GM23248 (cell line): ENCODE measurements around the gene CC2D2A. TPM values are rescaled to one million over a fixed set of nuclear protein-coding genes. Genes with fewer than 3 reads are reported as not detected.
"Not testable (repeated sequence)": the region's sequence is repeated elsewhere in the genome, so short reads cannot be mapped to it uniquely, and the experiment has no call there.

ENCODE experiments used
- DNase-seq: peaks from one replicate; pipeline ENCODE4 v3.0.0-alpha.2; 2015
- H2AFZ ChIP-seq: fragments of 200-600 bp; sonication (generic); 2 replicates; pipeline ENCODE4 v1.6.1; 2016; ENCODE audit warnings: antibody characterized with exemption
- H3F3A ChIP-seq: fragments of 200-600 bp; sonication (generic); 2 replicates; pipeline ENCODE4 v1.6.1; 2016; ENCODE audit warnings: mild to moderate bottlenecking, antibody characterized with exemption, mixed run types; ENCODE audit not compliant: insufficient read depth
- H3K27ac ChIP-seq: fragments of 200-600 bp; sonication (generic); 2 replicates; pipeline ENCODE4 v1.5.1; 2016; ENCODE audit warnings: mild to moderate bottlenecking
- H3K27me3 ChIP-seq: fragments of 200-600 bp; sonication (generic); replicated peaks from 2 replicates; pipeline ENCODE4 v1.6.1; 2016; ENCODE audit warnings: mild to moderate bottlenecking; ENCODE audit not compliant: insufficient read depth
- H3K36me3 ChIP-seq: fragments of 200-600 bp; sonication (generic); 2 replicates; pipeline ENCODE4 v1.6.1; 2016; ENCODE audit warnings: low read depth, mild to moderate bottlenecking
- H3K4me1 ChIP-seq: fragments of 200-600 bp; sonication (generic); 2 replicates; pipeline ENCODE4 v1.6.1; 2016; ENCODE audit warnings: mild to moderate bottlenecking; ENCODE audit not compliant: insufficient read depth
- H3K4me2 ChIP-seq: fragments of 200-600 bp; sonication (generic); one replicate; pipeline ENCODE4 v1.6.1; 2016; ENCODE audit warnings: mild to moderate bottlenecking; ENCODE audit not compliant: unreplicated experiment
- H3K4me3 ChIP-seq: fragments of 200-600 bp; sonication (generic); 2 replicates; pipeline ENCODE4 v1.5.1; 2016; ENCODE audit warnings: mild to moderate bottlenecking
- H3K79me2 ChIP-seq: fragments of 200-600 bp; sonication (generic); 2 replicates; pipeline ENCODE4 v1.6.1; 2016; ENCODE audit warnings: mild to moderate bottlenecking; ENCODE audit not compliant: insufficient read depth
- H3K9ac ChIP-seq: fragments of 200-600 bp; sonication (generic); 2 replicates; pipeline ENCODE4 v1.6.1; 2016; ENCODE audit warnings: mild to moderate bottlenecking
- H3K9me2 ChIP-seq: fragments of 200-600 bp; sonication (generic); 2 replicates; pipeline ENCODE4 v1.6.1; 2016; ENCODE audit warnings: mixed run types, mild to moderate bottlenecking, moderate library complexity; ENCODE audit not compliant: insufficient read depth
- H3K9me3 ChIP-seq: fragments of 200-600 bp; sonication (generic); one replicate; pipeline ENCODE4 v1.6.1; 2017; ENCODE audit warnings: low read depth
- H4K20me1 ChIP-seq: fragments of 200-600 bp; sonication (generic); 2 replicates; pipeline ENCODE4 v1.6.0; 2016; ENCODE audit not compliant: insufficient read depth
- EZH2 ChIP-seq: fragments of 200-600 bp; sonication (generic); IDR thresholded peaks from 2 replicates; pipeline ENCODE4 v1.6.1; 2018; ENCODE audit warnings: antibody characterized with exemption, mild to moderate bottlenecking; ENCODE audit not compliant: insufficient read depth, poor library complexity, severe bottlenecking
- EZH2phosphoT487 ChIP-seq: fragments of 200-600 bp; sonication (generic); IDR thresholded peaks from 2 replicates; pipeline ENCODE4 v1.6.1; 2018; ENCODE audit warnings: antibody characterized with exemption, moderate library complexity, mild to moderate bottlenecking, low read depth; ENCODE audit not compliant: insufficient read depth
- WGBS, 2 experiments: methylation state at CpG; one replicate each; pipeline ENCODE4 v1.1.6; 2015 to 2017; ENCODE audit warnings: low lambda C conversion rate in 2 of 2, low coverage in 1 of 2; ENCODE audit errors: missing lambda C conversion rate in 2 of 2; 5-methylcytosine and 5-hydroxymethylcytosine counted together
- in situ Hi-C: fragments of 300-500 bp; cut with MboI; formaldehyde crosslinking; loops from 2 replicates; pipeline ENCODE4 v1.15.0; 2020
- polyA plus RNA-seq: library from polyadenylated mRNA; unstranded; fragments of >200 nt; fragmentation: Nextera tagmentation; extraction: Ambion mirVana; gene quantifications from 2 replicates; pipeline ENCODE4 v1.2.1, GENCODE V29; 2016
- total RNA-seq: library from RNA; depleted of rRNA; stranded (reverse); fragments of >200 nt; shearing (Covaris generic); gene quantifications from 2 replicates; pipeline ENCODE4 v1.2.3, GENCODE V29; 2014

The CC2D2A gene
- total and polyA plus RNA-seq, 2 experiments from 2014 or later: 10.2 to 11.5 TPM

- DNase-seq: no peak
- no peaks in the 10 kb centered on the region for H3K27me3 ChIP-seq
- no peak overlapping the region for H3K4me3 ChIP-seq
- TF ChIP-seq EZH2 (no peak), EZH2phosphoT487 (no peak)
- peaks cover 44% of the 10 kb centered on the region for H3K36me3 ChIP-seq
- no peaks in the 10 kb centered on the region for H4K20me1 ChIP-seq
- in situ Hi-C loops: no loop called here
- no peaks in the 10 kb centered on the region for H3K9me3 ChIP-seq
- H3K27ac ChIP-seq: no peak overlapping the region
- H3K79me2 ChIP-seq: no peaks in the 10 kb centered on the region
- H2AFZ ChIP-seq: no peak overlapping the region
- no peak overlapping the region for H3K9ac ChIP-seq
- H3F3A ChIP-seq: 0 out of 2 replicates have a peak, but pooled peaks cover 8% of the 10 kb centered on the region
- 91 to 93% methylated on average over 3 of the region's 3 CpGs for whole genome bisulfite sequencing, 2 experiments
- H3K4me1 ChIP-seq: no peaks in the 10 kb centered on the region
- no peaks in the 10 kb centered on the region for H3K9me2 ChIP-seq
- H3K4me2 ChIP-seq: no peak overlapping the region
Observed at GRCh38 chr4:15600176-15600575, 130.5 kb downstream of the CC2D2A start.

- WGBS, 2 experiments: 96 to 97% methylated on average over 2 of the region's 2 CpGs
- H3K27ac ChIP-seq: no peak overlapping the region
- H3K4me2 ChIP-seq: no peak overlapping the region
- no peaks in the 10 kb centered on the region for H3K4me1 ChIP-seq
- H3K9ac ChIP-seq: no peak overlapping the region
- H3F3A ChIP-seq: 0 out of 2 replicates have a peak, but pooled peaks cover 8% of the 10 kb centered on the region
- no peaks in the 10 kb centered on the region for H3K9me2 ChIP-seq
- H3K79me2 ChIP-seq: peaks cover 6% of the 10 kb centered on the region; the same call in 1 of the 2 replicates
- H3K9me3 ChIP-seq: no peaks in the 10 kb centered on the region
- H3K36me3 ChIP-seq: peaks cover 41% of the 10 kb centered on the region
- no peaks in the 10 kb centered on the region; the same call in 1 of the 2 replicates for H4K20me1 ChIP-seq
- H3K4me3 ChIP-seq: no peak overlapping the region
- in situ Hi-C loops: no loop called here
- TF ChIP-seq EZH2phosphoT487: no peak
- no peak for TF ChIP-seq EZH2
- no peak overlapping the region for H2AFZ ChIP-seq
- no peaks in the 10 kb centered on the region for H3K27me3 ChIP-seq
- no peak for DNase-seq
Observed at GRCh38 chr4:15601862-15602261, 132.2 kb downstream of the CC2D2A start.

GRCh38 chr4:15605537-15605936 lies 135.9 kb downstream of the CC2D2A start:
- no peak overlapping the region for H2AFZ ChIP-seq

GRCh38 chr4:15610855-15611254 lies 141.2 kb downstream of the CC2D2A start:
- H3K9me2 ChIP-seq: no peaks in the 10 kb centered on the region
- no peak overlapping the region for H3K9ac ChIP-seq
- no peak overlapping the region for H3K4me2 ChIP-seq
- H4K20me1 ChIP-seq: no peaks in the 10 kb centered on the region
- in situ Hi-C loops: no loop called here
- peaks cover 77% of the 10 kb centered on the region for H3K79me2 ChIP-seq
- H3K9me3 ChIP-seq: no peaks in the 10 kb centered on the region
- H3K36me3 ChIP-seq: peaks cover 16% of the 10 kb centered on the region
- TF ChIP-seq EZH2phosphoT487 (no peak), EZH2 (no peak)
- H3K4me3 ChIP-seq: no peak overlapping the region
- no peak overlapping the region for H3K27ac ChIP-seq
- WGBS, 2 experiments: 96 to 99% methylated on average over 2 of the region's 2 CpGs
- no peaks in the 10 kb centered on the region for H3F3A ChIP-seq
- no peak overlapping the region for H2AFZ ChIP-seq
- H3K4me1 ChIP-seq: no peaks in the 10 kb centered on the region
- H3K27me3 ChIP-seq: no peaks in the 10 kb centered on the region
- DNase-seq: no peak

More at GRCh38 chr4:15605537-15605936, 135.9 kb downstream of the CC2D2A start:
- in situ Hi-C loops: no loop called here
- peaks cover 35% of the 10 kb centered on the region for H3K79me2 ChIP-seq
- no peaks in the 10 kb centered on the region for H3K9me3 ChIP-seq
- TF ChIP-seq EZH2phosphoT487 (no peak), EZH2 (no peak)
- H3K36me3 ChIP-seq: peaks cover 44% of the 10 kb centered on the region
- no peaks in the 10 kb centered on the region for H3K9me2 ChIP-seq
- no peak for DNase-seq
- no peak overlapping the region for H3K4me3 ChIP-seq
- H3K4me2 ChIP-seq: no peak overlapping the region
- H3K27me3 ChIP-seq: no peaks in the 10 kb centered on the region
- H3K9ac ChIP-seq: no peak overlapping the region
- H4K20me1 ChIP-seq: no peaks in the 10 kb centered on the region; the same call in 1 of the 2 replicates
- 96 to 98% methylated on average over 5 of the region's 5 CpGs for WGBS, 2 experiments
- no peaks in the 10 kb centered on the region for H3F3A ChIP-seq
- H3K27ac ChIP-seq: no peak overlapping the region
- no peaks in the 10 kb centered on the region for H3K4me1 ChIP-seq

- Histone ChIP-seq H4K20me1 (no peaks in the 10 kb centered on the region; the same call in 1 of the 2 replicates), H3K79me2 (peaks cover 89% of the 10 kb centered on the region), H3K9me2 (no peaks in the 10 kb centered on the region), H3K4me3 (no peak overlapping the region), H3K27me3 (no peaks in the 10 kb centered on the region), H3K4me2 (no peak overlapping the region), H3K9me3 (no peaks in the 10 kb centered on the region), H3K36me3 (peaks cover 15% of the 10 kb centered on the region), H3K27ac (no peak overlapping the region), H3F3A (no peaks in the 10 kb centered on the region), H3K4me1 (no peaks in the 10 kb centered on the region), H3K9ac (no peak overlapping the region), H2AFZ (no peak overlapping the region)
- no peak for TF ChIP-seq EZH2phosphoT487
- TF ChIP-seq EZH2: no peak
- WGBS, 2 experiments: 98 to 99% methylated on average over 2 of the region's 2 CpGs
- DNase-seq: no peak
- in situ Hi-C loops: no loop called here
Observed at GRCh38 chr4:15612136-15612535, 142.5 kb downstream of the CC2D2A start.

GRCh38 chr4:15614891-15615290 lies 145.2 kb downstream of the CC2D2A start:
- H3F3A ChIP-seq, H3K9me3 ChIP-seq, H3K27me3 ChIP-seq, H3K4me1 ChIP-seq, in situ Hi-C loops, H3K9me2 ChIP-seq, H3K9ac ChIP-seq, DNase-seq, H3K27ac ChIP-seq, H2AFZ ChIP-seq, H4K20me1 ChIP-seq, H3K4me3 ChIP-seq, H3K4me2 ChIP-seq: not testable (repeated sequence)
- peaks cover 28% of the 10 kb centered on the region for H3K36me3 ChIP-seq
- WGBS, 2 experiments: 97 to 100% methylated on average over 9 to 23 of the region's 24 CpGs
- peaks cover 94% of the 10 kb centered on the region for H3K79me2 ChIP-seq

GRCh38 chr4:15617407-15617806 lies 147.7 kb downstream of the CC2D2A start:
- H2AFZ ChIP-seq, H4K20me1 ChIP-seq, in situ Hi-C loops, H3K27ac ChIP-seq, H3K9me3 ChIP-seq, H3K4me3 ChIP-seq, H3K27me3 ChIP-seq, H3K4me2 ChIP-seq, H3K9me2 ChIP-seq, H3K9ac ChIP-seq, H3K4me1 ChIP-seq, DNase-seq, H3F3A ChIP-seq: not testable (repeated sequence)
- 91 to 92% methylated on average over 5 of the region's 5 CpGs for WGBS, 2 experiments
- H3K36me3 ChIP-seq: peaks cover 26% of the 10 kb centered on the region; the same call in 1 of the 2 replicates
- H3K79me2 ChIP-seq: peaks cover 94% of the 10 kb centered on the region
